T-helper 2 cell treated with Interferon-gamma antibody and Interleukin-4, amounts not matched to agents 5 μg/mL and 100 μg/mL, for 36 hours (primary cell): ENCODE measurements around the gene MAGEA2.
"Not testable (repeated sequence)": the region's sequence is repeated elsewhere in the genome, so short reads cannot be mapped to it uniquely, and the experiment has no call there.

Experiments
- DNase-seq: peaks from one replicate; pipeline ENCODE4 v3.0.0; 2021; ENCODE audit warnings: low spot score
- H3K27ac Mint-ChIP-seq: one replicate; pipeline ENCODE4 v1.8.0; 2021; ENCODE audit warnings: mild to moderate bottlenecking, mixed read lengths
- H3K27me3 Mint-ChIP-seq: one replicate; pipeline ENCODE4 v1.8.0; 2021; ENCODE audit warnings: low read depth, mixed read lengths
- H3K36me3 Mint-ChIP-seq: one replicate; pipeline ENCODE4 v1.8.0; 2021; ENCODE audit warnings: low read depth, mixed read lengths
- H3K4me1 Mint-ChIP-seq: one replicate; pipeline ENCODE4 v1.8.0; 2021; ENCODE audit warnings: low read depth, mixed read lengths
- H3K4me3 Mint-ChIP-seq: one replicate; pipeline ENCODE4 v1.8.0; 2022; ENCODE audit warnings: mild to moderate bottlenecking, moderate library complexity, mixed read lengths
- H3K9me3 Mint-ChIP-seq: one replicate; pipeline ENCODE4 v1.8.0; 2021; ENCODE audit warnings: mixed read lengths

Gene MAGEA2

DNA sequence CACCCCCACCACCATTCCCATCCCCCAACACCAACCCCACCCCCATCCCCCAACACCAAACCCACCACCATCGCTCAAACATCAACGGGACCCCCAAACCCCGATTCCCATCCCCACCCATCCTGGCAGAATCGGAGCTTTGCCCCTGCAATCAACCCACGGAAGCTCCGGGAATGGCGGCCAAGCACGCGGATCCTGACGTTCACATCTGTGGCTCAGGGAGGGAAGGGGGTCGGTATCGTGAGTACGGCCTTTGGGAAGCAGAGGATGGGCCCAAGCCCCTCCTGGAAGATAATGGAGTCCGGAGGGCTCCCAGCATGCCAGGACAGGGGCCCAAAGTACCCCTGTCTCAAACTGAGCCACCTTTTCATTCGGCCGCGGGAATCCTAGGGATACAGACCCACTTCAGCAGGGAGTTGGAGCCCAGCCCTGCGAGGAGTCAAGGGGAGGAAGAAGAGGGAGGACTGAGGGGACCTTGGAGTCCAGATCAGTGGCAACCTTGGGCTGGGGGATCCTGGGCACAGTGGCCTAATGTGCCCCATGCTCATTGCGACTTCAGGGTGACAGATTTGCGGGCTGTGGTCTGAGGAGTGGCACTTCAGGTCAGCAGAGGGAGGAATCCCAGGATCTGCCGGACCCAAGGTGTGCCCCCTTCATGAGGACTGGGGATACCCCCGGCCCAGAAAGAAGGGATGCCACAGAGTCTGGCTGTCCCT lies 19.3 kb downstream of the MAGEA2 start:
- not testable (repeated sequence) for H3K27me3 Mint-ChIP-seq, H3K9me3 Mint-ChIP-seq, H3K27ac Mint-ChIP-seq, H3K4me3 Mint-ChIP-seq, H3K4me1 Mint-ChIP-seq, H3K36me3 Mint-ChIP-seq, DNase-seq

DNA sequence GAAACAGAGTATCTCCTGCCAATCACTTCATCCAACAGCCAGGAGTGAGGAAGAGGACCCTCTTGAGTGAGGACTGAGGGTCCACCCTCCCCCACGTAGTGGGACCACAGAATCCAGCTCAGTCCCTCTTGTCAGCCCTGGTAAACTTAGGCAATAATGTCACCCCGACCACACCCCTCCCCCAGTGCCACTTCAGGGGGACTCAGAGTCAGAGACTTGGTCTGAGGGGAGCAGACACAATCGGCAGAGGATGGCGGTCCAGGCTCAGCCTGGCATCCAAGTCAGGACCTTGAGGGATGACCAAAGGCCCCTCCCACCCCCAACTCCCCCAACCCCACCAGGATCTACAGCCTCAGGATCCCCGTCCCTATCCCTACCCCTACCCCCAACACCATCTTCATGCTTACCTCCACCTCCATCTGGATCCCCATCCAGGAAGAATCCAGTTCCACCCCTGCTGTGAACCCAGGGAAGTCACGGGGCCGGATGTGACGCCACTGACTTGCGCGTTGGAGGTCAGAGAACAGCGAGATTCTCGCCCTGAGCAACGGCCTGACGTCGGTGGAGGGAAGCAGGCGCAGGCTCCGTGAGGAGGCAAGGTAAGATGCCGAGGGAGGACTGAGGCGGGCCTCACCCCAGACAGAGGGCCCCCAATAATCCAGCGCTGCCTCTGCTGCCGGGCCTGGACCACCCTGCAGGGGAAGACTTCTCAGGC lies 20.2 kb downstream of the MAGEA2 start, which contains the start of the genes CSAG1 and MAGEA12:
CSAG1 (minus strand) TSS at position 461 of the 715 bp plus-strand sequence. CDS start 1,261 bp downstream, outside the sequence.
MAGEA12 (plus strand) TSS at position 497 of the 715 bp plus-strand sequence. CDS start 2,405 bp downstream, outside the sequence.
- no peak within 1 kb of the TSS for H3K27ac Mint-ChIP-seq
- H3K4me3 Mint-ChIP-seq: no peak within 1 kb of the TSS
- H3K27me3 Mint-ChIP-seq: no peaks in the 10 kb centered on the region
- no peaks in the 10 kb centered on the region for H3K36me3 Mint-ChIP-seq
- DNase-seq: no peak
- H3K4me1 Mint-ChIP-seq: no peaks in the 10 kb centered on the region
- no peaks in the 10 kb centered on the region for H3K9me3 Mint-ChIP-seq

DNA sequence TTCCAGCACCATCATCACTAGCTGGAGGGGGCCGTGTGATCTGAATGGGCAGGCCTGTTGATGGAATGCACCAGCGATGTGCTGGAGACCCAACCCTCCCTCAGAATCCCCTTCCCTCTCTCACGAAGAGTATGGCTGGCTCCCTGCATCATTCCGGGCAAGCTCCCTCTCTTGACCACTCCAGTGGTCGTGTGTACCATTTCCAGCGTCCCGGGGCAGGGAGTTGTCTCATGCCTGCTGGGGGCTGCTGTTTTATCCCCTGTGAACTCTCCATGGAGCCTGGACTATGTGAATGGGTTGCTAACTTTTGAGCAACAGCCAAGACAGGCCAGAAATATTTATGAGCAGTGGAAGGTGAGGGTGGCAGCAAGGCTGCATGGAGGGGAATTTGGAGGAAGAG lies 28.2 kb downstream of the MAGEA2 start:
- no peaks in the 10 kb centered on the region for H3K27me3 Mint-ChIP-seq
- DNase-seq: no peak
- H3K4me1 Mint-ChIP-seq: no peaks in the 10 kb centered on the region
- H3K4me3 Mint-ChIP-seq: no peak overlapping the region
- no peaks in the 10 kb centered on the region for H3K9me3 Mint-ChIP-seq
- no peak overlapping the region for H3K27ac Mint-ChIP-seq
- H3K36me3 Mint-ChIP-seq: no peaks in the 10 kb centered on the region

DNA sequence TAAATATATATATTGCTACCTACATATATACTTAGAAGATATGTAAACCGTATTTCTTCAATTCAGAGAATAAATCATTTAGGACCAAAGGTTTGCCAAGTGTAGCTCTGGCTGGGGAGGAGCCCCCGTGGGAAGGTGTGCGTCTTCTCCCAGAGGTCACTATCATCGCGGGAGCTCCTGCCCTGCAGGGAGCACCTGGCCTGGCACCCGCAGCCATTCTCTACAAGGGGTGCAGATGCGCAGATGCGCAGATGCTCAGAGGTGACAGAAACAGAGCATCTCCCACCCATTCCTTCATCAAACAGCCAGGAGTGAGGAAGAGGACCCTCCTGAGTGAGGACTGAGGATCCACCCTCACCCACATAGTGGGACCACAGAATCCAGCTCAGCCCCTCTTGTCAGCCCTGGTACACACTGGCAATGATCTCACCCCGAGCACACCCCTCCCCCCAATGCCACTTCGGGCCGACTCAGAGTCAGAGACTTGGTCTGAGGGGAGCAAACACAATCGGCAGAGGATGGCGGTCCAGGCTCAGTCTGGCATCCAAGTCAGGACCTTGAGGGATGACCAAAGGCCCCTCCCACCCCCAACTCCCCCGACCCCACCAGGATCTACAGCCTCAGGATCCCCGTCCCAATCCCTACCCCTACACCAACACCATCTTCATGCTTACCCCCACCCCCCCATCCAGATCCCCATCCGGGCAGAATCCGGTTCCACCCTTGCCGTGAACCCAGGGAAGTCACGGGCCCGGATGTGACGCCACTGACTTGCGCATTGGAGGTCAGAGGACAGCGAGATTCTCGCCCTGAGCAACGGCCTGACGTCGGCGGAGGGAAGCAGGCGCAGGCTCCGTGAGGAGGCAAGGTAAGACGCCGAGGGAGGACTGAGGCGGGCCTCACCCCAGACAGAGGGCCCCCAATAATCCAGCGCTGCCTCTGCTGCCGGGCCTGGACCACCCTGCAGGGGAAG lies 39.5 kb downstream of the MAGEA2 start, which contains the start of gene MAGEA2B:
MAGEA2B (plus strand) TSS at position 814 of the 973 bp plus-strand sequence. CDS start 2,479 bp downstream, outside the sequence.
- not testable (repeated sequence) for H3K27me3 Mint-ChIP-seq, DNase-seq, H3K9me3 Mint-ChIP-seq, H3K4me1 Mint-ChIP-seq, H3K4me3 Mint-ChIP-seq, H3K36me3 Mint-ChIP-seq, H3K27ac Mint-ChIP-seq

DNA sequence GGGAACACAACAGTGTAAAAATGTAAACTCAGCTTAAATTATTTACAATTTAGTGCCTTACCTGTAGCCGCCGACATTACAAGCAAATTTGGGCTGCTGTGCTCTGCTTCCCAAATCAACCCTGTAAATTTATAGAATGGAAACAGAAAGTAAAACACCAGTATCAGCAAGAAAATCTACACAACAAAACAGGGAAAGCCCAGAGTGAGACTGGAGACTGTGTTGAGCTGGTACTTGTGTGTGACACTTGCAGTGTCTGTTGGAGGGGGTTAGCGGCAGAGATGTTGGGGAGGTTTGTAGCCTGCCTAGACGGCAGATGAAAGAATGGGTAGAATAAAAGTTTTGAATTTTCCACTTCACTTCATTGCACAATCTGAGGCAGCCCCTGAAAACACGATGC lies 40.4 kb downstream of the MAGEA2 start:
- not testable (repeated sequence) for H3K4me3 Mint-ChIP-seq, H3K36me3 Mint-ChIP-seq, H3K27me3 Mint-ChIP-seq, H3K27ac Mint-ChIP-seq, DNase-seq, H3K9me3 Mint-ChIP-seq, H3K4me1 Mint-ChIP-seq

DNA sequence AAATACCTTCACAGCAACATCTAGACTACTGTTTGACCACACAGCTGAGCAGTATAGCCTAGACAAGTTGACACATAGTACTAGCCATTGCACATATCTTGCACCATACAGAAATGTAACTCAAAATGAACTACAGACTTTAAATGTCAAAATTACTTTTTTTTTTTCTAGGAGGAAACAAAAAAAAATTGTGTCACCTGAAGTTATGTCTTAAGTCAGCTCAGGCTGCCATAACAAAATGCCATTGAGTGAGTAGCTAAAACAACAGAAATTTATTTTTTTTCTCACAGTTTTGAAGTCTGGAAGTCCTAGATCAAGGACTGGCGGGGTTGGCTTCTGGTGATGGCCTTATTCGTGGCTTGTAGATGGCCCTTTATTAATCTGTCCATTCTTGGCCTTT lies 44.5 kb downstream of the MAGEA2 start, which contains the start of gene CSAG2:
CSAG2 (minus strand) TSS at position 101 of the 400 bp plus-strand sequence. CDS start 161 bp downstream, outside the sequence.
- not testable (repeated sequence) for H3K9me3 Mint-ChIP-seq, H3K4me1 Mint-ChIP-seq, H3K4me3 Mint-ChIP-seq, H3K27me3 Mint-ChIP-seq, DNase-seq, H3K27ac Mint-ChIP-seq, H3K36me3 Mint-ChIP-seq

DNA sequence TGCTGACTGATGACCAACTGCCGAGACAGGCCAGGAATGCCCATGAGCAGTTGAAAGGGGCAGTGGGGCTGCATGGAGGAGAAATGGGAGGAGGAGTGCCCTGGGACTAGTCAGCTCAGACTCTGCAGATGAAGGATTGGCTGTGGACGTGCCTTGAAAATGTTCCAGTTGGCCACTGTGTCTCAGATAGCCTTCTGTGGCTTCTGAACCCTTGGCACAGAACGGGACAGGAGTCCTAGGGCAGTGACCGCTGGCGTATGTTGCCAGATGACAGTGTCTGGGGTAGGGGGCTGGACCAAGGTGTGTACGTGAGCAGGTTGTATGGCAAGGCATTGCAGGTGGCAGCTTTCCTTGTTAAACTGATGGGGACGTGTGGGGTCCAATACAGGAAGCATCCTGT lies 47.1 kb downstream of the MAGEA2 start:
- H3K4me1 Mint-ChIP-seq, H3K27me3 Mint-ChIP-seq, H3K27ac Mint-ChIP-seq, H3K4me3 Mint-ChIP-seq, H3K9me3 Mint-ChIP-seq, DNase-seq, H3K36me3 Mint-ChIP-seq: not testable (repeated sequence)

DNA sequence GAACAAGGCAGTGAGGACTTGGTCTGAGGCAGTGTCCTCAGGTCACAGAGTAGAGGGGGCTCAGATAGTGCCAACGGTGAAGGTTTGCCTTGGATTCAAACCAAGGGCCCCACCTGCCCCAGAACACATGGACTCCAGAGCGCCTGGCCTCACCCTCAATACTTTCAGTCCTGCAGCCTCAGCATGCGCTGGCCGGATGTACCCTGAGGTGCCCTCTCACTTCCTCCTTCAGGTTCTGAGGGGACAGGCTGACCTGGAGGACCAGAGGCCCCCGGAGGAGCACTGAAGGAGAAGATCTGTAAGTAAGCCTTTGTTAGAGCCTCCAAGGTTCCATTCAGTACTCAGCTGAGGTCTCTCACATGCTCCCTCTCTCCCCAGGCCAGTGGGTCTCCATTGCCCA lies 53.3 kb downstream of the MAGEA2 start:
- H3K36me3 Mint-ChIP-seq, H3K27ac Mint-ChIP-seq, H3K9me3 Mint-ChIP-seq, H3K4me3 Mint-ChIP-seq, H3K4me1 Mint-ChIP-seq, DNase-seq, H3K27me3 Mint-ChIP-seq: not testable (repeated sequence)
